K562 (cell line): ENCODE results near the gene HBP1. TPM values are rescaled to one million over a fixed set of nuclear protein-coding genes. Genes with fewer than 3 reads are reported as not detected.

Source experiments
- ATAC-seq: fragments of 200-7000 bp; cut with Tn5 transposase; 3 replicates; pipeline ENCODE4 v1.9.1; 2020; ENCODE audit warnings: moderate library complexity
- BruUV-seq: library from RNA; stranded (reverse); fragments of 400-500 nt; replicated peaks from 2 replicates; lab custom pipeline; 2021; lab: Mats Ljungman, UMichigan
- CTCF ChIA-PET: fragments of 300-600 bp; formaldehyde crosslinking; extraction: SDS; loops from one replicate; lab custom pipeline; 2021; ENCODE audit warnings: low intra/inter-chr PET ratio; lab: Yijun Ruan, JAX
- POLR2A ChIA-PET: fragments of 300-600, 350-650 bp; sonication (Branson Sonifier 250); formaldehyde crosslinking; extraction: SDS; loops from one replicate; lab custom pipeline; 2021; ENCODE audit warnings: antibody characterized with exemption, inconsistent platforms; lab: Yijun Ruan, JAX
- DNase-seq, 4 experiments: peaks; one replicate each; pipeline versions ENCODE4 v3.0.0 to v3.0.0-alpha.2; 2011 to 2018; ENCODE audit warnings: low spot score in 3 of 4, mixed read lengths in 3 of 4; ENCODE audit errors: extremely low read depth in 1 of 4
- FAIRE-seq: peaks from 2 replicates; lab custom pipeline; 2011; peaks lifted over from hg19 to GRCh38; lab: Jason Lieb, UNC
- H2AFZ ChIP-seq: 2 replicates; pipeline ENCODE4 v1.6.0; 2011; ENCODE audit warnings: low read depth, low read length, control low read depth, inconsistent platforms
- H3K27ac ChIP-seq: fragments of 200-600 bp; 3 replicates; pipeline ENCODE4 v1.8.0; 2011; ENCODE audit warnings: low read depth, mild to moderate bottlenecking, control low read depth, inconsistent platforms, low read length, moderate library complexity, mixed read lengths; ENCODE audit errors: extremely low read depth
- H3K27me3 ChIP-seq, 2 experiments: fragments of 300-600 bp in 1 of 2; 2 replicates in 1 of 2; 3 replicates in 1 of 2; pipeline versions ENCODE4 v1.6.0 to v1.8.0; 2011; ENCODE audit warnings: inconsistent platforms in 2 of 2, low read length in 2 of 2, mild to moderate bottlenecking in 1 of 2, mixed read lengths in 1 of 2, moderate library complexity in 1 of 2; ENCODE audit not compliant: control insufficient read depth in 2 of 2, insufficient read depth in 2 of 2
- H3K36me3 ChIP-seq: fragments of 300-600 bp; 3 replicates; pipeline ENCODE4 v1.8.0; 2011; ENCODE audit warnings: mild to moderate bottlenecking, low read length, inconsistent platforms; ENCODE audit not compliant: control insufficient read depth, insufficient read depth
- H3K4me1 ChIP-seq, 2 experiments: fragments of 200-600 bp in 1 of 2; replicated peaks in 1 of 2; 2 replicates in 1 of 2; 3 replicates in 1 of 2; pipeline versions ENCODE4 v1.5.1 to v1.8.0; 2011; ENCODE audit warnings: inconsistent platforms in 2 of 2, low read length in 2 of 2, mild to moderate bottlenecking in 1 of 2, mixed read lengths in 1 of 2, moderate library complexity in 1 of 2; ENCODE audit not compliant: control insufficient read depth in 2 of 2, insufficient read depth in 2 of 2
- H3K4me2 ChIP-seq: 2 replicates; pipeline ENCODE4 v1.6.1; 2011; ENCODE audit warnings: low read length, control low read depth, inconsistent platforms, mixed read lengths; ENCODE audit not compliant: insufficient read depth
- H3K4me3 ChIP-seq: fragments of 200-600 bp; sonication (generic), shearing (Covaris generic); 2 replicates; pipeline ENCODE4 v1.5.1; 2016; ENCODE audit warnings: control low read depth, inconsistent platforms
- H3K79me2 ChIP-seq: fragments of 200-600 bp; 3 replicates; pipeline ENCODE4 v1.8.0; 2011; ENCODE audit warnings: low read length, inconsistent platforms; ENCODE audit not compliant: control insufficient read depth, insufficient read depth
- H3K9ac ChIP-seq, 2 experiments: 2 replicates each; pipeline versions ENCODE4 v1.6.0 to v1.6.1; 2011; ENCODE audit warnings: low read depth in 2 of 2, low read length in 2 of 2, control low read depth in 1 of 2, inconsistent platforms in 1 of 2, mild to moderate bottlenecking in 1 of 2, mixed read lengths in 1 of 2; ENCODE audit not compliant: insufficient read depth in 1 of 2
- H3K9me1 ChIP-seq: one replicate; pipeline ENCODE4 v1.6.0; 2011; ENCODE audit warnings: inconsistent platforms, mild to moderate bottlenecking, low read length, moderate library complexity; ENCODE audit not compliant: control insufficient read depth, insufficient read depth
- H3K9me3 ChIP-seq: replicated peaks from 2 replicates; pipeline ENCODE4 v1.5.1; 2011; ENCODE audit warnings: low read depth, low read length, inconsistent platforms; ENCODE audit not compliant: control insufficient read depth, insufficient read depth
- H4K20me1 ChIP-seq: replicated peaks from 2 replicates; pipeline ENCODE4 v1.6.1; 2011; ENCODE audit warnings: low read length, inconsistent platforms, mixed read lengths; ENCODE audit not compliant: control insufficient read depth, insufficient read depth
- HDGF ChIP-seq: fragments of 450-650 bp; IDR thresholded peaks from 2 replicates; pipeline ENCODE4 v1.6.1; 2016
- ILF3 ChIP-seq: fragments of 450-650 bp; IDR thresholded peaks from 2 replicates; pipeline ENCODE4 v1.6.1; 2018; ENCODE audit warnings: antibody characterized with exemption, mild to moderate bottlenecking, moderate library complexity, borderline replicate concordance
- PHB2 ChIP-seq: fragments of 450-650 bp; IDR thresholded peaks from 2 replicates; pipeline ENCODE4 v1.6.1; 2017; ENCODE audit warnings: low read depth
- U2AF2 ChIP-seq: fragments of 200-400 bp; formaldehyde crosslinking; optimal IDR thresholded peaks from 2 replicates; pipeline ENCODE3; 2017; ENCODE audit warnings: low read depth, mild to moderate bottlenecking, low read length
- ZBTB43 ChIP-seq: sonication (generic); formaldehyde crosslinking; IDR thresholded peaks from 2 replicates; pipeline ENCODE4 v1.8.0; 2023; ENCODE audit warnings: mild to moderate bottlenecking, missing genetic modification reagents
- ZNF354B ChIP-seq: fragments of 250-450 bp; sonication (Bioruptor Pico); IDR thresholded peaks from 2 replicates; pipeline ENCODE4 v1.4.0; 2020
- ZNF551 ChIP-seq: fragments of 250-450 bp; sonication (Bioruptor Pico); IDR thresholded peaks from 2 replicates; pipeline ENCODE4 v1.5.0; 2021; ENCODE audit warnings: mild to moderate bottlenecking, moderate library complexity
- ZNF778 ChIP-seq: fragments of 450-650 bp; formaldehyde crosslinking; IDR thresholded peaks from 2 replicates; pipeline ENCODE4 v1.4.0; 2020; ENCODE audit warnings: mild to moderate bottlenecking, moderate library complexity
- WGBS: fragments of 100-300 bp; shearing (Covaris generic); methylation state at CpG from one replicate; pipeline ENCODE4 v1.1.6; 2016; ENCODE audit warnings: low coverage, mixed read lengths; ENCODE audit not compliant: insufficient coverage; ENCODE audit errors: missing lambda C conversion rate; 5-methylcytosine and 5-hydroxymethylcytosine counted together
- in situ Hi-C: fragments of 300-500 bp; cut with MboI; formaldehyde crosslinking; loops from 4 replicates; pipeline ENCODE4 v1.15.0; 2018; ENCODE audit warnings: inconsistent platforms, mixed read lengths
- intact Hi-C: fragments of 100-400 bp; cut with micrococcal nuclease; formaldehyde crosslinking; loops from 2 replicates; pipeline ENCODE4 v1.14.2; 2022
- polyA plus RNA-seq, 8 experiments: library from polyadenylated mRNA; depleted of rRNA in 4 of 8; stranded (reverse) in 5 of 8; unstranded in 3 of 8; fragments of >200 nt; fragmentation: Nextera tagmentation in 2 of 8; fragmentation: Illumina TruSeq in 1 of 8; extraction: Ambion mirVana in 2 of 8; extraction: Trizol in 1 of 8; gene quantifications; 2 replicates each; pipeline versions ENCODE4 v1.2.1 to v1.2.3, GENCODE V29; 2011 to 2014; ENCODE audit warnings: inconsistent platforms in 1 of 8, missing spikeins in 1 of 8
- total RNA-seq, 7 experiments: library from RNA; depleted of rRNA in 6 of 7; stranded (reverse); fragments of >200 nt in 6 of 7; fragmentation: Illumina TruSeq in 2 of 7; extraction: Trizol in 2 of 7; gene quantifications; 2 replicates each; pipeline versions ENCODE4 v1.2.1 to v1.2.3, GENCODE V29; 2011 to 2021; ENCODE audit warnings: low replicate concordance in 1 of 7
- TF ChIP-seq, protein P1 (sequence below): fragments of 450-650 bp; IDR thresholded peaks from 2 replicates; pipeline ENCODE4 v1.6.1; 2016; ENCODE audit warnings: mild to moderate bottlenecking

HBP1 gene
- total and polyA plus RNA-seq, 9 of the 15 experiments (the other 6 are each of a cell fraction or from before 2014, with no cell fraction given), result 18.7 to 59.9 (median 27.0) TPM

DNA sequence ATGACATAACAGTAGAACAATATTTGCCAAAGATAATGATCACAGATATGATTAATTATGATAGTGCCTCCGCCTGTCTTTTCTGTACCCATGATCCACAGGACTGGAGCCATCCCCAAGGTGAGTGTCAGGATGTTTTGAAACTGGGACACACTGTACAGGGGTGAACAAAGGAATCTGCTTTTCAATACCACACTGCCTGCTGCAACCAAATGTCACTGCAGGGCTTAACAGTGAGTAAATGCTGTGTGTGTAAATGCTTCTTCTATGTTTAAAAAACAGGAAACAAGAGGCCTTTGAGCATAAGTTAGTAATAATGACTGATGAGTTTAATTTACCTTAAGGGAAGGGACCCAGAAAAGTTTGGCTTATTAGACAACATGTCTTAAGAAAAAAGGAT is 65.2 kb downstream of the HBP1 start:
- ChIA-PET POLR2A (no interaction called here), CTCF (interaction anchor here (0.6 kb wide), 1 partner anchor 491 kb away, joined by 3 read pairs; no protein-coding TSS in a partner anchor)
- Histone ChIP-seq H3K9ac (no peak overlapping the region), H3K4me2 (no peak overlapping the region), H3K4me1 (no peaks in the 10 kb centered on the region; a peak in 2 of 5 replicates), H4K20me1 (no peaks in the 10 kb centered on the region), H3K9me1 (no peaks in the 10 kb centered on the region), H3K27me3 (no peaks in the 10 kb centered on the region), H2AFZ (no peak overlapping the region), H3K27ac (no peak overlapping the region), H3K4me3 (no peak overlapping the region), H3K79me2 (no peaks in the 10 kb centered on the region), H3K9me3 (no peaks in the 10 kb centered on the region), H3K36me3 (peaks cover 9% of the 10 kb centered on the region; the same call in 1 of the 3 replicates)
- in situ Hi-C loops (no loop called here), intact Hi-C loops (no loop called here)
- no peak for TF ChIP-seq U2AF2
- no peak for FAIRE-seq
- BruUV-seq, result no TSS peak
- 92% methylated on average over 1 of the region's 1 CpG for WGBS
- DNase-seq, result no peak
- ATAC-seq, result peak; percentile 18; the same call in 1 of the 3 replicates

GRCh38 chr7:107234436-107234835 is 65.6 kb downstream of the HBP1 start:
- 52% methylated on average over 3 of the region's 3 CpGs for WGBS
- FAIRE-seq, result no peak
- no peak for TF ChIP-seq ZNF551
- TF ChIP-seq ZBTB43 (CRISPR knock-in tag), result no peak
- no peak for TF ChIP-seq ZNF778 (CRISPR knock-in tag)
- TF ChIP-seq HDGF, result no peak
- no peak for TF ChIP-seq ILF3
- TF ChIP-seq, protein P1, sequence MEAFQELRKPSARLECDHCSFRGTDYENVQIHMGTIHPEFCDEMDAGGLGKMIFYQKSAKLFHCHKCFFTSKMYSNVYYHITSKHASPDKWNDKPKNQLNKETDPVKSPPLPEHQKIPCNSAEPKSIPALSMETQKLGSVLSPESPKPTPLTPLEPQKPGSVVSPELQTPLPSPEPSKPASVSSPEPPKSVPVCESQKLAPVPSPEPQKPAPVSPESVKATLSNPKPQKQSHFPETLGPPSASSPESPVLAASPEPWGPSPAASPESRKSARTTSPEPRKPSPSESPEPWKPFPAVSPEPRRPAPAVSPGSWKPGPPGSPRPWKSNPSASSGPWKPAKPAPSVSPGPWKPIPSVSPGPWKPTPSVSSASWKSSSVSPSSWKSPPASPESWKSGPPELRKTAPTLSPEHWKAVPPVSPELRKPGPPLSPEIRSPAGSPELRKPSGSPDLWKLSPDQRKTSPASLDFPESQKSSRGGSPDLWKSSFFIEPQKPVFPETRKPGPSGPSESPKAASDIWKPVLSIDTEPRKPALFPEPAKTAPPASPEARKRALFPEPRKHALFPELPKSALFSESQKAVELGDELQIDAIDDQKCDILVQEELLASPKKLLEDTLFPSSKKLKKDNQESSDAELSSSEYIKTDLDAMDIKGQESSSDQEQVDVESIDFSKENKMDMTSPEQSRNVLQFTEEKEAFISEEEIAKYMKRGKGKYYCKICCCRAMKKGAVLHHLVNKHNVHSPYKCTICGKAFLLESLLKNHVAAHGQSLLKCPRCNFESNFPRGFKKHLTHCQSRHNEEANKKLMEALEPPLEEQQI, result no peak
- no peak for TF ChIP-seq PHB2
- TF ChIP-seq ZNF354B (CRISPR knock-in tag), result no peak

More at GRCh38 chr7:107234436-107234835, 65.6 kb downstream of the HBP1 start:
- Histone ChIP-seq H3K27me3 (no peaks in the 10 kb centered on the region), H3K36me3 (peaks cover 9% of the 10 kb centered on the region; the same call in 1 of the 3 replicates), H3K9me3 (no peaks in the 10 kb centered on the region), H3K4me2 (no peak overlapping the region), H3K4me1 (no peaks in the 10 kb centered on the region; a peak in 2 of 5 replicates), H3K4me3 (no peak overlapping the region), H2AFZ (no peak overlapping the region), H4K20me1 (no peaks in the 10 kb centered on the region), H3K27ac (no peak overlapping the region), H3K9me1 (no peaks in the 10 kb centered on the region), H3K79me2 (no peaks in the 10 kb centered on the region), H3K9ac (no peak overlapping the region)
- in situ Hi-C loops (no loop called here), intact Hi-C loops (no loop called here)
- no TSS peak for BruUV-seq
- CTCF ChIA-PET, result no interaction called here
- POLR2A ChIA-PET, result no interaction called here
- no peak for DNase-seq
- no peak for ATAC-seq
